Loucy (cell line): ENCODE measurements around the gene EZH2.

ENCODE experiments used
- CTCF ChIP-seq: fragments of 200-600 bp; sonication (generic); conservative IDR thresholded peaks from 2 replicates; pipeline ENCODE4 v1.5.1; 2014; ENCODE audit warnings: mild to moderate bottlenecking, antibody characterized with exemption, low read length
- EZH2phosphoT487 ChIP-seq: fragments of 200-600 bp; IDR thresholded peaks from 2 replicates; pipeline ENCODE4 v1.6.1; 2018; ENCODE audit warnings: antibody characterized with exemption, mild to moderate bottlenecking, moderate library complexity, borderline replicate concordance

- TF ChIP-seq CTCF (no peak), EZH2phosphoT487 (no peak)
These were observed 81.0 kb downstream of the EZH2 start for GRCh38 chr7:148803094-148803493.
